GM12892 (cell line): ENCODE measurements around the gene TBC1D4.

Experiments used
- POLR2A ChIP-seq: IDR thresholded peaks from 2 replicates; pipeline ENCODE4 v1.6.1; 2011; ENCODE audit warnings: low read depth, low read length, control low read depth
- POLR2AphosphoS5 ChIP-seq: IDR thresholded peaks from 2 replicates; pipeline ENCODE4 v1.6.1; 2011; ENCODE audit warnings: low read depth, low read length, control low read depth
- TAF1 ChIP-seq: IDR thresholded peaks from 2 replicates; pipeline ENCODE4 v1.6.1; 2011; ENCODE audit warnings: low read depth, mild to moderate bottlenecking, control low read depth, low read length, borderline replicate concordance

DNA sequence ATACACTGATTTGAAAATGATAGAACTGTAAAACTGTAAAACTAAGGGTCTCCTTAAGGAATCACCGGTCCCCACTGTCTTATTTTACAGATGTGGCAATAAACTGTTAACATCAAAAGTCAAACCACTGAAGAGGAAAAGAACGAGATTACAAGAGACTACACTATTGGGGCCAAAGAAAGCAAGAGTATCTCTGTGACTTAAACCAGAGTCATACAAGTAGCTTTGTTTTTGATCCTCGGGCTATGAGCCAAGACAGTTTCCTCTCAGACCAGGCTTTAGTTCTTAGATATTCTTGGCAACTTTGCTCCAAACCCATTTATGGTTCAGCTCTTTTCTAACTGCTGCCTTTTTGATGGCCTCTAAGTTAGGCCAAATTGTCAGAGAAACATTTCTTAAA is 113.8 kb downstream of the TBC1D4 start:
- TF ChIP-seq POLR2AphosphoS5 (no peak), POLR2A (no peak), TAF1 (no peak)
